HEK293T (cell line): ENCODE results near the gene DGAT2L6.
A peak's percentile ranks its signal among the peaks of the same experiment; 100 is the strongest.
"Not testable (repeated sequence)": the region's sequence is repeated elsewhere in the genome, so short reads cannot be mapped to it uniquely, and the experiment has no call there.

Source experiments
- CTCF ChIA-PET: fragments of 350-600 bp; formaldehyde crosslinking; extraction: SDS; loops from one replicate; lab custom pipeline; 2021; ENCODE audit warnings: antibody characterized with exemption, inconsistent platforms; lab: Yijun Ruan, JAX
- POLR2A ChIA-PET: fragments of 350-600 bp; formaldehyde crosslinking; extraction: SDS; loops from one replicate; lab custom pipeline; 2020; ENCODE audit warnings: antibody characterized with exemption, inconsistent platforms; lab: Yijun Ruan, JAX
- DNase-seq: peaks from one replicate; pipeline ENCODE4 v3.0.0; 2012; ENCODE audit warnings: mixed read lengths; ENCODE audit errors: extremely low spot score
- ARNT ChIP-seq: fragments of 450-650 bp; IDR thresholded peaks from 2 replicates; pipeline ENCODE4 v1.6.1; 2017; ENCODE audit warnings: mild to moderate bottlenecking
- BHLHE40 ChIP-seq: fragments of 450-650 bp; IDR thresholded peaks from 2 replicates; pipeline ENCODE4 v1.6.1; 2016; ENCODE audit warnings: mild to moderate bottlenecking, moderate library complexity, borderline replicate concordance
- CTBP1 ChIP-seq: fragments of 450-650 bp; IDR thresholded peaks from 2 replicates; pipeline ENCODE4 v1.6.1; 2016; ENCODE audit warnings: borderline replicate concordance
- ELF4 ChIP-seq: fragments of 450-650 bp; IDR thresholded peaks from 2 replicates; pipeline ENCODE4 v1.6.1; 2017; ENCODE audit warnings: antibody characterized with exemption
- FOXA1 ChIP-seq: fragments of 450-650 bp; IDR thresholded peaks from 2 replicates; pipeline ENCODE4 v1.6.1; 2016; ENCODE audit warnings: mild to moderate bottlenecking
- FOXK2 ChIP-seq: fragments of 450-650 bp; IDR thresholded peaks from 2 replicates; pipeline ENCODE4 v1.6.1; 2016; ENCODE audit warnings: mild to moderate bottlenecking
- FOXM1 ChIP-seq: fragments of 450-650 bp; IDR thresholded peaks from 2 replicates; pipeline ENCODE4 v1.6.1; 2017; ENCODE audit warnings: mild to moderate bottlenecking, borderline replicate concordance
- HDGF ChIP-seq: fragments of 450-650 bp; IDR thresholded peaks from 2 replicates; pipeline ENCODE4 v1.6.1; 2017; ENCODE audit warnings: antibody characterized with exemption, borderline replicate concordance
- L3MBTL2 ChIP-seq: fragments of 450-650 bp; conservative IDR thresholded peaks from 2 replicates; pipeline ENCODE4 v1.6.1; 2016; ENCODE audit warnings: mild to moderate bottlenecking
- LEF1 ChIP-seq: fragments of 450-650 bp; IDR thresholded peaks from 2 replicates; pipeline ENCODE4 v1.6.1; 2017; ENCODE audit warnings: mild to moderate bottlenecking, borderline replicate concordance
- NFRKB ChIP-seq: fragments of 450-650 bp; IDR thresholded peaks from 2 replicates; pipeline ENCODE4 v1.6.1; 2016; ENCODE audit warnings: mild to moderate bottlenecking, moderate library complexity
- SP1 ChIP-seq: fragments of 450-650 bp; IDR thresholded peaks from 2 replicates; pipeline ENCODE4 v1.6.1; 2017
- SUZ12 ChIP-seq: fragments of 450-650 bp; IDR thresholded peaks from 2 replicates; pipeline ENCODE4 v1.6.1; 2016; ENCODE audit warnings: mild to moderate bottlenecking
- TARDBP ChIP-seq: fragments of 450-650 bp; IDR thresholded peaks from 2 replicates; pipeline ENCODE4 v1.6.1; 2016
- ZNF384 ChIP-seq: fragments of 450-650 bp; IDR thresholded peaks from 2 replicates; pipeline ENCODE4 v1.6.1; 2016
- TF ChIP-seq, protein P1 (sequence below): fragments of 450-650 bp; IDR thresholded peaks from 2 replicates; pipeline ENCODE4 v1.6.1; 2016

Gene DGAT2L6

GRCh38 chrX:70183091-70183490 lies 5.8 kb downstream of the DGAT2L6 start:
- POLR2A ChIA-PET = no interaction called here
- DNase-seq = no peak
- TF ChIP-seq, protein P1, sequence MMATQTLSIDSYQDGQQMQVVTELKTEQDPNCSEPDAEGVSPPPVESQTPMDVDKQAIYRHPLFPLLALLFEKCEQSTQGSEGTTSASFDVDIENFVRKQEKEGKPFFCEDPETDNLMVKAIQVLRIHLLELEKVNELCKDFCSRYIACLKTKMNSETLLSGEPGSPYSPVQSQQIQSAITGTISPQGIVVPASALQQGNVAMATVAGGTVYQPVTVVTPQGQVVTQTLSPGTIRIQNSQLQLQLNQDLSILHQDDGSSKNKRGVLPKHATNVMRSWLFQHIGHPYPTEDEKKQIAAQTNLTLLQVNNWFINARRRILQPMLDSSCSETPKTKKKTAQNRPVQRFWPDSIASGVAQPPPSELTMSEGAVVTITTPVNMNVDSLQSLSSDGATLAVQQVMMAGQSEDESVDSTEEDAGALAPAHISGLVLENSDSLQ = no peak
- no peak for TF ChIP-seq FOXK2
- no peak for TF ChIP-seq LEF1
- TF ChIP-seq SUZ12 = no peak
- TF ChIP-seq ELF4 = no peak
- TF ChIP-seq BHLHE40 = no peak
- TF ChIP-seq ARNT = no peak
- TF ChIP-seq ZNF384 = no peak
- TF ChIP-seq TARDBP = no peak
- no peak for TF ChIP-seq SP1
- TF ChIP-seq HDGF = no peak
- no peak for TF ChIP-seq FOXM1
- no peak for TF ChIP-seq CTBP1
- no peak for TF ChIP-seq L3MBTL2
- TF ChIP-seq NFRKB = no peak
- no peak for TF ChIP-seq FOXA1
- CTCF ChIA-PET = no interaction called here

GRCh38 chrX:70190225-70190624 lies 12.9 kb downstream of the DGAT2L6 start:
- no peak for TF ChIP-seq FOXM1
- no peak for TF ChIP-seq SP1
- no peak for TF ChIP-seq SUZ12
- TF ChIP-seq, protein P1 = no peak
- POLR2A ChIA-PET = no interaction called here
- no peak for DNase-seq
- CTCF ChIA-PET = no interaction called here

DNA sequence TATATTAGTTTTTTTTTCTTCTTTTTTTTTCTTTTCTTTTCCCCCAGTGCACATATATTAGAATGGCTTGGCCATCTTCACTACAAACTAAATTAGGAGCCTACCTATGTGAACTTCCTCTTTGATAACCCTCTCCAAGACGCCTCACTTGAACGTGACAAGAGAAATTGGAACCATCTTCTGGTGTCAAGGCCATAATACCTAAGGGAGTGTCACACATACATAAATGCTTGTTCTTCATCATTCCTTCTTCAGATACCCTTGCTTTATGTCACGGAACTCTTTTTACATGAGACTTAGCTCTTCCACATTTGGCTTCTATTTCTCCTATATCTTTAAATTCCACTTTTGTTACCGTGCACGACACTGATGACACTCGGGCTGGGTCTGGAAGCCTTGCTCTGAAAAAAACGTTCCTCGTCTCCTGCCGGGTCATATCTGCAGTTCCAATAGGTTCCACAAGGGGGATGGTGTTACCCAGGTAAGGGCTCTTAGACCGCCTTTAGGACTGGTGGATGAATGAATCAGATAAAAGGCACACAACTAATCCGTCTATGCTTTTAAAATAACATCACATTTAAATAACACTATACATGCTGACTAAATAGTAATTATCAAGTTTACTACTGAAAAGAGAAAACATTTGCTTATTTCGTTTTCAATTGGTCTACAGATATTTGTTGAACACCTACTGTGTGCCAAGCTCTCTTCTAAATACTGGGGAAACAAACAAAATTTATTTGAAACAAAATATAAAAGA lies 19.9 kb downstream of the DGAT2L6 start:
- DNase-seq = peak; percentile 71
- ChIA-PET CTCF (interaction anchor here (0.6 kb wide), 1 partner anchor 305 kb away, joined by 3 read pairs; no protein-coding TSS in a partner anchor), POLR2A (no interaction called here)
- peak; percentile 67 for TF ChIP-seq ZNF384
- TF ChIP-seq SUZ12 = no peak
- TF ChIP-seq FOXK2 = no peak

DNA sequence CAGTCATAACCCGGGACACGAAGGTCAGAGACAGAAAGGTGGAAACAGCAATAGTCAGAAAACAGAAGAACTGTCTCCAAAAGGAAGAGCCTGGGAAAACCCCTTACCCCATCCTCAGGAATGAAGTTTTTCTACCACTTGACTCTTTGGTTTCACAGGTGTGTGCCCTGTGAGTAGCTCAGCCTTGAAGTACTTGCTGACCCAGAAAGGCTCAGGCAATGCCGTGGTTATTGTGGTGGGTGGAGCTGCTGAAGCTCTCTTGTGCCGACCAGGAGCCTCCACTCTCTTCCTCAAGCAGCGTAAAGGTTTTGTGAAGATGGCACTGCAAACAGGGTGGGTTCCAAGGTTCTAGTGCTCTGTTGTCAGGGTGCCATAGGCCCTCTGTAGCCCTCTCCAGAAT lies 24.4 kb downstream of the DGAT2L6 start:
- ChIA-PET CTCF (no interaction called here), POLR2A (no interaction called here)
- no peak for DNase-seq
- TF ChIP-seq LEF1 (no peak), FOXM1 (no peak), NFRKB (no peak), HDGF (no peak), ZNF384 (no peak), FOXA1 (no peak), SUZ12 (no peak), BHLHE40 (no peak)

DNA sequence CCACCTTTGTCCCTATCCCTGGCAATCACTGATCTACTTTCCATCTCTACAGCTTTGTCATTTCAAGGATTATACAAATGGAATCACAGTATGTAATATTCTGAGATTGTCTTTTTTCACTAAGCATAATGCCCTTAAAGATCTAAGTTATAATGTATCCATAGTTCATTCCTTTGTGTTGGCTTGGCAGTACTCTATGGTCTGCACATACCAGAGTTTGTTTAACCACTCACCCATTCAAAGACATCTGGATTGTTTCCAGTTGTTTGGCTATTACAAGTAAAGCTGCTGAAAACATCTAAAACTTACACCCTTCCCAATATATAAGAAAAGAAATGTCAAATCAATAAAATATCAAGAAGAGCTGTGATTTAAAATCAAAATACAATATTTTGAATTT lies 31.2 kb downstream of the DGAT2L6 start:
- ChIA-PET POLR2A (no interaction called here), CTCF (no interaction called here)
- TF ChIP-seq, protein P1 = no peak
- no peak for TF ChIP-seq ARNT
- no peak for TF ChIP-seq BHLHE40
- TF ChIP-seq TARDBP = no peak
- TF ChIP-seq NFRKB = no peak
- TF ChIP-seq FOXA1 = no peak
- no peak for TF ChIP-seq CTBP1
- TF ChIP-seq L3MBTL2 = no peak
- no peak for TF ChIP-seq FOXM1
- no peak for TF ChIP-seq ELF4
- TF ChIP-seq SUZ12 = no peak
- TF ChIP-seq ZNF384 = no peak
- TF ChIP-seq SP1 = no peak
- TF ChIP-seq FOXK2 = no peak
- no peak for TF ChIP-seq HDGF

GRCh38 chrX:70209570-70209969 lies 32.3 kb downstream of the DGAT2L6 start:
- CTCF ChIA-PET, DNase-seq, POLR2A ChIA-PET: not testable (repeated sequence)

More for the DNA sequence above, 31.2 kb downstream of the DGAT2L6 start:
- DNase-seq = no peak
